ENCODE results near the gene PRKG1.

GRCh38 chr10:51257511-51258248, 183.4 kb downstream of the PRKG1 start:
- TF ChIP-seq EZH2 (IDR thresholded peaks at IDR 0.05; ENCODE audit: insufficient read depth, poor library complexity, severe bottlenecking) (no peak), EZH2phosphoT487 (IDR thresholded peaks at IDR 0.05; ENCODE audit: insufficient read depth, low read depth) (no peak)

All from GM23248 (cell line).